Ishikawa (cell line): ENCODE data around the gene CMTR2.

ENCODE experiments used
- CEBPB ChIP-seq: IDR thresholded peaks from 2 replicates; pipeline ENCODE4 v1.6.1; 2012
- CREB1 ChIP-seq: IDR thresholded peaks from 2 replicates; pipeline ENCODE4 v1.6.1; 2012; ENCODE audit warnings: low read depth
- EGR1 ChIP-seq: IDR thresholded peaks from 2 replicates; pipeline ENCODE4 v1.6.1; 2012
- EP300 ChIP-seq: IDR thresholded peaks from 2 replicates; pipeline ENCODE4 v1.6.1; 2012; ENCODE audit warnings: borderline replicate concordance
- FOXM1 ChIP-seq: IDR thresholded peaks from 2 replicates; pipeline ENCODE4 v1.6.1; 2012; ENCODE audit warnings: low read depth, borderline replicate concordance
- MAX ChIP-seq: IDR thresholded peaks from 2 replicates; pipeline ENCODE4 v1.6.1; 2012
- NFIC ChIP-seq: IDR thresholded peaks from 2 replicates; pipeline ENCODE4 v1.6.1; 2012
- RAD21 ChIP-seq: IDR thresholded peaks from 2 replicates; pipeline ENCODE4 v1.6.1; 2012; ENCODE audit warnings: low read depth
- REST ChIP-seq: IDR thresholded peaks from 2 replicates; pipeline ENCODE4 v1.6.1; 2012; ENCODE audit warnings: low read depth, mild to moderate bottlenecking
- TAF1 ChIP-seq: IDR thresholded peaks from 2 replicates; pipeline ENCODE4 v1.6.1; 2012; ENCODE audit warnings: low read depth, mild to moderate bottlenecking
- TCF12 ChIP-seq: IDR thresholded peaks from 2 replicates; pipeline ENCODE4 v1.6.1; 2012; ENCODE audit warnings: low read depth
- TEAD4 ChIP-seq: IDR thresholded peaks from 2 replicates; pipeline ENCODE4 v1.6.1; 2012
- USF1 ChIP-seq: IDR thresholded peaks from 2 replicates; pipeline ENCODE4 v1.6.1; 2012
- YY1 ChIP-seq: IDR thresholded peaks from 2 replicates; pipeline ENCODE4 v1.6.1; 2012; ENCODE audit warnings: low read depth
- ZBTB7A ChIP-seq: IDR thresholded peaks from 2 replicates; pipeline ENCODE4 v1.6.1; 2012; ENCODE audit warnings: low read depth

Gene CMTR2

DNA sequence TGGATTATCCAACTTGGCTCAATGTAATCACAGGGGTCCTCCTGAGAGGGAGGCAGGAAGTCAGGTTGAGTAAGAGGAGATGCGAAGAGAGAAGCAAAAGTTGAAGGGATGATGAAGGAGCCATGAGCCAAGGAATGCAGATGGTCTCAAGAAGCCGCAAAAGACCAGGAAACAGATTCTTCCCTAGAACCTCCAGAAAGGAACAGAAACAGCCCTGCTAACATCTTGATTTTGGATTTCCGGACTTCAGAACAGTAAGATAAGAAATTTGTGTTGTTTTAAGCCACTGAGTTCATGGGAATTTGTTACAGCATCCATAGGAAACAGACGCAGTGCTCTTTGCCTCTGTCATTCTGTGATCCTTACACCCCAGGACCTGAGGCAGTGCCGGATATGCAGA, 26.8 kb downstream of the CMTR2 start:
- TF ChIP-seq CREB1: no peak
- no peak for TF ChIP-seq EGR1
- TF ChIP-seq TEAD4: no peak
- TF ChIP-seq TAF1: no peak
- no peak for TF ChIP-seq REST
- TF ChIP-seq USF1: no peak
- TF ChIP-seq FOXM1: no peak

- TF ChIP-seq REST (no peak), EGR1 (no peak), YY1 (no peak), NFIC (no peak), RAD21 (no peak), CREB1 (no peak), ZBTB7A (no peak), EP300 (no peak), FOXM1 (no peak), USF1 (no peak), TAF1 (no peak), TEAD4 (no peak)
Measured at GRCh38 chr16:71260995-71261394, 28.2 kb downstream of the CMTR2 start.

DNA sequence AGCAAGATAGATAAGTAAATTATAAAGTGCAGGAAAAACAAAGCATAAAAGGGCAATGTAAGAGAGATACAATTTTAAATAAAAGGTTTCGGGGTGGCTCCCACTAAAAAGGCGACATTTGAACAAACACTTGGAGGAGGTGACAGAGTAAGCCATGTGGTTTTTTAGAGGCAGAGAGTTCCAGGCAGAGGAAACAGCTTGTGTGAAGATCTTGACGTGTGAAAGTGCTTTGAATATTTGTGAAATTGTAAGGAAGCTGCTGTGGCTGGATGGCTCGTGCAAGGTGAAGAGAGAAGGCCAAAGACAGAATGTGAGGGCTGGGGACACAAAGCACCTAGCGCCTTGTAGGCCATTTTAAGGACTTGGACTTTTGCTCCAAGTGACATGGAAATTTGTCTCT, 30.1 kb downstream of the CMTR2 start:
- TF ChIP-seq TCF12: no peak
- TF ChIP-seq FOXM1: no peak

DNA sequence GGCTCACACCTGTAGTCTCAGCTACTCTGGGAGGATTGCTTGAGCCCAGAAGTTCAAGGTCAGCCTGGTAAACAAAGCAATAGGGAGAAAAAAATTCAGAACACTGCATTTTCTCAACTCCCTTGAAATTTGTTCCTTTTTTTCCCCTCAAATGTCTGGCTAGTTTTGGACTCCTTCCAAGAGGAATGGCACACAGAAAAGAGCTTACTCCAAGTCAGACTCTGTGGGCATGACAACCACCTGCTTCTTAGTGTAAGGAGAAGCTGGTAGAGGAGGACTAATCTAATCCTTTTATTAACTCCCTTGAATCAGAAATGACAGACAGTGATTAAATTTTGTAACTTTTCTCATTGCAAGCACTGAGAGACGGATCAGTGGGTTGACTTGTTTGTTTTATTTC, 30.8 kb downstream of the CMTR2 start:
- TF ChIP-seq YY1: no peak
- TF ChIP-seq CEBPB: no peak
- no peak for TF ChIP-seq EP300
- no peak for TF ChIP-seq TAF1
- no peak for TF ChIP-seq USF1
- TF ChIP-seq REST: no peak
- TF ChIP-seq MAX: no peak
- TF ChIP-seq RAD21: no peak

DNA sequence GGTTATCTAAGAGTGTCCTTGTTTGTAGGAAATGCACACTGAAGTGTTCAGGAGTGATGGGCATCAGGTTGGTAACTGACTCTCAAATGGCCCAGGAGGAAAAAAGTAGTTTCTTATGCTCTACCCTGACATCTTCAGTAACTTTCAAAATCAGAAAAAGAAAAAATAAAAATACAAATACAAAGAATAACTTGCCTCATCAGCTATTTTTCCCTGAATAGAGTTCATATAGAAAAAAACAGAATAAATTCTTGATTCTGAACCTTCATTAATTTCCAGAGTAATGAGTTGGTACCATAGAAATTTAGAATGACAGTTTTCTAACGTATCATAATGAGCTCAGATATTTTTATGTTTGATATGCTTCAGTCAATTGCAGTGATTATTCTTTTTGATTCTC, 31.4 kb downstream of the CMTR2 start:
- TF ChIP-seq EP300 (no peak), MAX (no peak), TAF1 (no peak), CEBPB (no peak), CREB1 (no peak), TCF12 (no peak), USF1 (no peak), ZBTB7A (no peak), TEAD4 (no peak), NFIC (no peak), RAD21 (no peak), FOXM1 (no peak), REST (no peak), EGR1 (no peak), YY1 (no peak)
